HepG2 (cell line): Measurements from ENCODE around the gene PDGFA. TPM values are rescaled to one million over a fixed set of nuclear protein-coding genes. Genes with fewer than 3 reads are reported as not detected.

ENCODE experiments used
- CAMTA2 ChIP-seq: sonication (generic); formaldehyde crosslinking; IDR thresholded peaks from 2 replicates; pipeline ENCODE4 v1.4.0; 2020; ENCODE audit warnings: mild to moderate bottlenecking, missing genetic modification reagents, borderline replicate concordance
- FOXA1 ChIP-seq, 2 experiments: fragments of 450-650 bp in 1 of 2; sonication (generic) in 1 of 2; formaldehyde crosslinking in 1 of 2; IDR thresholded peaks; 2 replicates each; pipeline versions ENCODE4 v1.4.0 to v1.6.1; 2016 to 2020; ENCODE audit warnings: missing genetic modification reagents in 1 of 2
- HCFC1 ChIP-seq: fragments of 150-350 bp; IDR thresholded peaks from 2 replicates; pipeline ENCODE4 v1.6.1; 2014; ENCODE audit warnings: low read depth, low read length
- KDM5A ChIP-seq: fragments of 200-600 bp; sonication (generic); IDR thresholded peaks from 2 replicates; pipeline ENCODE4 v1.7.0; 2018; ENCODE audit warnings: antibody characterized with exemption, mild to moderate bottlenecking, low read length, borderline replicate concordance
- KDM6A ChIP-seq: IDR thresholded peaks from 2 replicates; pipeline ENCODE4 v1.6.1; 2016; ENCODE audit warnings: low read depth
- NCOA1 ChIP-seq: sonication (generic); formaldehyde crosslinking; IDR thresholded peaks from 2 replicates; pipeline ENCODE4 v1.9.0; 2021; ENCODE audit warnings: missing genetic modification reagents
- POLR2AphosphoS2 ChIP-seq: IDR thresholded peaks from 2 replicates; pipeline ENCODE4 v1.6.1; 2011; ENCODE audit warnings: low read depth, low read length, improper control_type of control experiment
- REPIN1 ChIP-seq: sonication (generic); formaldehyde crosslinking; IDR thresholded peaks from 2 replicates; pipeline ENCODE4 v1.8.0; 2022; ENCODE audit warnings: missing genetic modification reagents, low read depth, mild to moderate bottlenecking, borderline replicate concordance
- SMAD1 ChIP-seq: sonication (generic); formaldehyde crosslinking; IDR thresholded peaks from 2 replicates; pipeline ENCODE4 v1.4.0; 2020; ENCODE audit warnings: missing genetic modification reagents, low read depth, mild to moderate bottlenecking, borderline replicate concordance
- ZBTB42 ChIP-seq: sonication (generic); formaldehyde crosslinking; IDR thresholded peaks from 2 replicates; pipeline ENCODE4 v1.5.0; 2020; ENCODE audit warnings: mild to moderate bottlenecking, missing genetic modification reagents
- ZNF484 ChIP-seq: sonication (generic); formaldehyde crosslinking; IDR thresholded peaks from 2 replicates; pipeline ENCODE4 v1.5.1; 2020; ENCODE audit warnings: mild to moderate bottlenecking, low read depth, missing genetic modification reagents, borderline replicate concordance
- polyA plus RNA-seq, 8 experiments: library from polyadenylated mRNA; depleted of rRNA in 3 of 8; stranded (reverse) in 7 of 8; unstranded in 1 of 8; fragments of >200 nt; fragmentation: Illumina TruSeq in 4 of 8; extraction: Trizol in 4 of 8; gene quantifications; 2 replicates each; pipeline versions ENCODE4 v1.2.1 to v1.2.3, GENCODE V29; 2011 to 2016; ENCODE audit warnings: low read depth in 4 of 8, missing spikeins in 1 of 8, mixed read lengths in 1 of 8; ENCODE audit not compliant: insufficient read depth in 1 of 8
- total RNA-seq, 5 experiments: library from RNA; depleted of rRNA; stranded (reverse); fragments of >200 nt; fragmentation: Illumina TruSeq; extraction: Trizol; gene quantifications; 2 replicates each; pipeline ENCODE4 v1.2.3, GENCODE V29; 2016; ENCODE audit warnings: low read depth in 1 of 5
- TF ChIP-seq, protein P1 (sequence below): sonication (generic); formaldehyde crosslinking; IDR thresholded peaks from 2 replicates; pipeline ENCODE4 v1.8.0; 2022; ENCODE audit warnings: mild to moderate bottlenecking, missing genetic modification reagents, borderline replicate concordance
- TF ChIP-seq, protein P2 (sequence below): sonication (generic); formaldehyde crosslinking; IDR thresholded peaks from 2 replicates; pipeline ENCODE4 v1.4.0; 2020; ENCODE audit warnings: mild to moderate bottlenecking, missing genetic modification reagents
- TF ChIP-seq, protein P3 (sequence below): sonication (generic); formaldehyde crosslinking; IDR thresholded peaks from 2 replicates; pipeline ENCODE4 v1.8.0; 2022; ENCODE audit warnings: missing genetic modification reagents, low read depth, mild to moderate bottlenecking, borderline replicate concordance
- TF ChIP-seq, protein P4 (sequence below): sonication (generic); formaldehyde crosslinking; IDR thresholded peaks from 2 replicates; pipeline ENCODE4 v1.8.0; 2022; ENCODE audit warnings: missing genetic modification reagents, mild to moderate bottlenecking, moderate library complexity, borderline replicate concordance
- TF ChIP-seq, protein P5 (sequence below): IDR thresholded peaks from 2 replicates; pipeline ENCODE4 v1.6.1; 2016; ENCODE audit warnings: missing biosample characterization, missing genetic modification reagents, low read depth
- TF ChIP-seq, protein P6 (sequence below): sonication (generic); formaldehyde crosslinking; IDR thresholded peaks from 2 replicates; pipeline ENCODE4 v1.9.0; 2021; ENCODE audit warnings: missing genetic modification reagents, borderline replicate concordance

Gene PDGFA
- total and polyA plus RNA-seq, 2 of the 13 experiments (the other 11 are each of a cell fraction or from before 2014, with no cell fraction given), result 1.5 to 3.4 TPM

DNA sequence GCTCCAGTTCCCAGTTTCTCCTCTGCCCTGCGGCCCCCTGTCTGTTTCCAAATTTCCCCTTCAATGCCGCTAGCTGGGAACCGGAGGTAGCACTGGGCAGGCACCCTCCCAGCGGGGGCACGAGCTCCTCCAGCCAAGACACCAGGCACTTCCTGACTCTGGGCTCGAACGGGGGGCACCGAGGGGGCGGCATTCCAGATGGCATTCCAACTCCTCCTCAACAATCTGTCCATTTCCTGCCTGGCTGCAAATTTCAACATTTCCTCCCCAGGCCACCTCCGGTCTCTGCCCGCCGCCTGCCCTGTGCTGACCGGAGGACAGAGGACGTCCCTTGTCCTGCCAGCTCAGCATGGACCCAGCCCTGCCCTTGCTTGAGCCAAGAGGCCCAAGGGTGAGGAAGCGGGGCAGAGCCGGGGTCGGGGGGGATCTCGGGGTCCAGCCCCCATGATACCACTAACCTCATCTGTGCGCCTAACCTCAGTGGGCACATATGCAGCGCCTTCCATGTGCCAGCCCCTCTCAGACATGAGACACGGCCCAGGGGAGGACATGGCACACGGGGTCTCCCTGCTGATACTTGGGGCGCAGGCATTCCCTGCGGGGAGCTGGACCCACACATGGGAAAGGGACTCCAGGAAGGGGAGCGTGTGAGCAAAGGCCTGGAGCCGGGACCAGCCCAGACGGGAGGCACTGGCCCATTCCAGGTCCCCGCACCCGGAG, 58.0 kb downstream of the PDGFA start (continued):
- TF ChIP-seq, protein P1, sequence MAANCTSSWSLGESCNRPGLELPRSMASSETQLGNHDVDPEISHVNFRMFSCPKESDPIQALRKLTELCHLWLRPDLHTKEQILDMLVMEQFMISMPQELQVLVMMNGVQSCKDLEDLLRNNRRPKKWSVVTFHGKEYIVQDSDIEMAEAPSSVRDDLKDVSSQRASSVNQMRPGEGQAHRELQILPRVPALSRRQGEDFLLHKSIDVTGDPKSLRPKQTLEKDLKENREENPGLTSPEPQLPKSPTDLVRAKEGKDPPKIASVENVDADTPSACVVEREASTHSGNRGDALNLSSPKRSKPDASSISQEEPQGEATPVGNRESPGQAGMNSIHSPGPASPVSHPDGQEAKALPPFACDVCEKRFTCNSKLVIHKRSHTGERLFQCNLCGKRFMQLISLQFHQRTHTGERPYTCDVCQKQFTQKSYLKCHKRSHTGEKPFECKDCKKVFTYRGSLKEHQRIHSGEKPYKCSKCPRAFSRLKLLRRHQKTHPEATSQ (CRISPR knock-in tag), result no peak
- TF ChIP-seq FOXA1 (IDR thresholded peaks at IDR 0.05) (no peak), FOXA1 (CRISPR knock-in tag; IDR thresholded peaks at IDR 0.05) (peak; percentile 26; the same call in 1 of the 2 replicates), KDM6A (CRISPR knock-in tag) (no peak), POLR2AphosphoS2 (no peak), NCOA1 (CRISPR knock-in tag) (no peak), SMAD1 (no peak), KDM5A (no peak), REPIN1 (CRISPR knock-in tag) (no peak), CAMTA2 (CRISPR knock-in tag) (no peak), HCFC1 (no peak), ZBTB42 (CRISPR knock-in tag) (no peak), ZNF484 (CRISPR knock-in tag) (no peak)
- TF ChIP-seq, protein P2, sequence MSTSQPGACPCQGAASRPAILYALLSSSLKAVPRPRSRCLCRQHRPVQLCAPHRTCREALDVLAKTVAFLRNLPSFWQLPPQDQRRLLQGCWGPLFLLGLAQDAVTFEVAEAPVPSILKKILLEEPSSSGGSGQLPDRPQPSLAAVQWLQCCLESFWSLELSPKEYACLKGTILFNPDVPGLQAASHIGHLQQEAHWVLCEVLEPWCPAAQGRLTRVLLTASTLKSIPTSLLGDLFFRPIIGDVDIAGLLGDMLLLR (CRISPR knock-in tag), result no peak
- TF ChIP-seq, protein P3, sequence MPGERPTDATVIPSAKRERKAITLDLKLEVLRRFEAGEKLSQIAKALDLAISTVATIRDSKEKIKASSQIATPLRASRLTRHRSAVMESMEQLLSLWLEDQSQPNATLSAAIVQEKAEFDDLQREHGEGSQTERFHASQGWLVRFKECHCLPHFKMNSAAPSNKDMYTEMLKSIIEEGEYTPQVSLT (CRISPR knock-in tag), result no peak
- TF ChIP-seq, protein P4, sequence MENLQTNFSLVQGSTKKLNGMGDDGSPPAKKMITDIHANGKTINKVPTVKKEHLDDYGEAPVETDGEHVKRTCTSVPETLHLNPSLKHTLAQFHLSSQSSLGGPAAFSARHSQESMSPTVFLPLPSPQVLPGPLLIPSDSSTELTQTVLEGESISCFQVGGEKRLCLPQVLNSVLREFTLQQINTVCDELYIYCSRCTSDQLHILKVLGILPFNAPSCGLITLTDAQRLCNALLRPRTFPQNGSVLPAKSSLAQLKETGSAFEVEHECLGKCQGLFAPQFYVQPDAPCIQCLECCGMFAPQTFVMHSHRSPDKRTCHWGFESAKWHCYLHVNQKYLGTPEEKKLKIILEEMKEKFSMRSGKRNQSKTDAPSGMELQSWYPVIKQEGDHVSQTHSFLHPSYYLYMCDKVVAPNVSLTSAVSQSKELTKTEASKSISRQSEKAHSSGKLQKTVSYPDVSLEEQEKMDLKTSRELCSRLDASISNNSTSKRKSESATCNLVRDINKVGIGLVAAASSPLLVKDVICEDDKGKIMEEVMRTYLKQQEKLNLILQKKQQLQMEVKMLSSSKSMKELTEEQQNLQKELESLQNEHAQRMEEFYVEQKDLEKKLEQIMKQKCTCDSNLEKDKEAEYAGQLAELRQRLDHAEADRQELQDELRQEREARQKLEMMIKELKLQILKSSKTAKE, result peak; percentile 79
- TF ChIP-seq, protein P5, sequence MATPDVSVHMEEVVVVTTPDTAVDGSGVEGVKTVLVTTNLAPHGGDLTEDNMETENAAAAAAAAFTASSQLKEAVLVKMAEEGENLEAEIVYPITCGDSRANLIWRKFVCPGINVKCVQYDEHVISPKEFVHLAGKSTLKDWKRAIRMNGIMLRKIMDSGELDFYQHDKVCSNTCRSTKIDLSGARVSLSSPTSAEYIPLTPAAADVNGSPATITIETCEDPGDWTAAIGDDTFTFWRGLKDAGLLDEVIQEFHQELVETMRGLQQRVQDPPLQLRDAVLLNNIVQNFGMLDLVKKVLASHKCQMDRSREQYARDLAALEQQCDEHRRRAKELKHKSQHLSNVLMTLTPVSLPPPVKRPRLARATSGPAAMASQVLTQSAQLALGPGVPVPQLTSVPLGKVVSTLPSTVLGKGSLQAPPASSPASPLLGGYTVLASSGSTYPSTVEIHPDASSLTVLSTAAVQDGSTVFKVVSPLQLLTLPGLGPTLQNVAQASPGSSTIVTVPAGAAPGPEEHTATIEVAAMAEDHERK (CRISPR knock-in tag), result no peak
- TF ChIP-seq, protein P6, sequence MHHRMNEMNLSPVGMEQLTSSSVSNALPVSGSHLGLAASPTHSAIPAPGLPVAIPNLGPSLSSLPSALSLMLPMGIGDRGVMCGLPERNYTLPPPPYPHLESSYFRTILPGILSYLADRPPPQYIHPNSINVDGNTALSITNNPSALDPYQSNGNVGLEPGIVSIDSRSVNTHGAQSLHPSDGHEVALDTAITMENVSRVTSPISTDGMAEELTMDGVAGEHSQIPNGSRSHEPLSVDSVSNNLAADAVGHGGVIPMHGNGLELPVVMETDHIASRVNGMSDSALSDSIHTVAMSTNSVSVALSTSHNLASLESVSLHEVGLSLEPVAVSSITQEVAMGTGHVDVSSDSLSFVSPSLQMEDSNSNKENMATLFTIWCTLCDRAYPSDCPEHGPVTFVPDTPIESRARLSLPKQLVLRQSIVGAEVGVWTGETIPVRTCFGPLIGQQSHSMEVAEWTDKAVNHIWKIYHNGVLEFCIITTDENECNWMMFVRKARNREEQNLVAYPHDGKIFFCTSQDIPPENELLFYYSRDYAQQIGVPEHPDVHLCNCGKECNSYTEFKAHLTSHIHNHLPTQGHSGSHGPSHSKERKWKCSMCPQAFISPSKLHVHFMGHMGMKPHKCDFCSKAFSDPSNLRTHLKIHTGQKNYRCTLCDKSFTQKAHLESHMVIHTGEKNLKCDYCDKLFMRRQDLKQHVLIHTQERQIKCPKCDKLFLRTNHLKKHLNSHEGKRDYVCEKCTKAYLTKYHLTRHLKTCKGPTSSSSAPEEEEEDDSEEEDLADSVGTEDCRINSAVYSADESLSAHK (CRISPR knock-in tag), result no peak
